ENCODE results near the gene SKAP1. TPM values are rescaled to one million over a fixed set of nuclear protein-coding genes. Genes with fewer than 3 reads are reported as not detected.

Gene SKAP1
- total RNA-seq, 1 donor from 2014 or later, result not detected

GRCh38 chr17:48439110-48439850, 9.3 kb upstream of the SKAP1 start:
- Histone ChIP-seq H3K36me3 (ENCODE audit: control insufficient read depth, insufficient read depth, low read length) (no peaks in the 10 kb centered on the region), H3K4me3 (ENCODE audit: low read depth, low read length) (no peak overlapping the region), H3K27me3 (ENCODE audit: control insufficient read depth, insufficient read depth, low read length) (peaks cover 3% of the 10 kb centered on the region)
- no peak for TF ChIP-seq CTCF (IDR thresholded peaks at IDR 0.05; ENCODE audit: insufficient read depth, low read length, severe bottlenecking)
- DNase-seq (ENCODE audit: low read depth) (no peak), FAIRE-seq (no peak)

GRCh38 chr17:48438516-48439061, 8.6 kb upstream of the SKAP1 start:
- no peak for DNase-seq (ENCODE audit: low read depth)
- H3K27me3 ChIP-seq (ENCODE audit: control insufficient read depth, insufficient read depth, low read length), result peaks cover 10% of the 10 kb centered on the region
- no peak for TF ChIP-seq CTCF (IDR thresholded peaks at IDR 0.05; ENCODE audit: insufficient read depth, low read length, severe bottlenecking)
- H3K4me3 ChIP-seq (ENCODE audit: low read depth, low read length), result no peak overlapping the region
- FAIRE-seq, result no peak
- no peaks in the 10 kb centered on the region for H3K36me3 ChIP-seq (ENCODE audit: control insufficient read depth, insufficient read depth, low read length)

GRCh38 chr17:48433896-48434295, 3.9 kb upstream of the SKAP1 start:
- no peaks in the 10 kb centered on the region for H3K36me3 ChIP-seq (ENCODE audit: control insufficient read depth, insufficient read depth, low read length)
- peaks cover 32% of the 10 kb centered on the region for H3K27me3 ChIP-seq (ENCODE audit: control insufficient read depth, insufficient read depth, low read length)
- no peak overlapping the region for H3K4me3 ChIP-seq (ENCODE audit: low read depth, low read length)
- no peak for TF ChIP-seq CTCF (IDR thresholded peaks at IDR 0.05; ENCODE audit: insufficient read depth, low read length, severe bottlenecking)
- no peak for FAIRE-seq
- no peak for DNase-seq (ENCODE audit: low read depth)

- DNase-seq (ENCODE audit: low read depth) (no peak), FAIRE-seq (no peak)
- Histone ChIP-seq H3K4me3 (ENCODE audit: low read depth, low read length) (no peak overlapping the region), H3K27me3 (ENCODE audit: control insufficient read depth, insufficient read depth, low read length) (peaks cover 39% of the 10 kb centered on the region), H3K36me3 (ENCODE audit: control insufficient read depth, insufficient read depth, low read length) (no peaks in the 10 kb centered on the region)
- TF ChIP-seq CTCF (IDR thresholded peaks at IDR 0.05; ENCODE audit: insufficient read depth, low read length, severe bottlenecking), result no peak
Observed at GRCh38 chr17:48432820-48433775, 3.1 kb upstream of the SKAP1 start.

- H3K4me3 ChIP-seq (ENCODE audit: low read depth, low read length), result no peak overlapping the region
- no peak for TF ChIP-seq CTCF (IDR thresholded peaks at IDR 0.05; ENCODE audit: insufficient read depth, low read length, severe bottlenecking)
- DNase-seq (ENCODE audit: low read depth) (no peak), FAIRE-seq (no peak)
- H3K27me3 ChIP-seq (ENCODE audit: control insufficient read depth, insufficient read depth, low read length), result peaks cover 38% of the 10 kb centered on the region
- no peaks in the 10 kb centered on the region for H3K36me3 ChIP-seq (ENCODE audit: control insufficient read depth, insufficient read depth, low read length)
Observed at GRCh38 chr17:48429156-48429555, 858 bp downstream of the SKAP1 start.

Measured in bronchial epithelial cell (primary cell).